ENCODE measurements around the gene MATN4.

Gene MATN4

DNA sequence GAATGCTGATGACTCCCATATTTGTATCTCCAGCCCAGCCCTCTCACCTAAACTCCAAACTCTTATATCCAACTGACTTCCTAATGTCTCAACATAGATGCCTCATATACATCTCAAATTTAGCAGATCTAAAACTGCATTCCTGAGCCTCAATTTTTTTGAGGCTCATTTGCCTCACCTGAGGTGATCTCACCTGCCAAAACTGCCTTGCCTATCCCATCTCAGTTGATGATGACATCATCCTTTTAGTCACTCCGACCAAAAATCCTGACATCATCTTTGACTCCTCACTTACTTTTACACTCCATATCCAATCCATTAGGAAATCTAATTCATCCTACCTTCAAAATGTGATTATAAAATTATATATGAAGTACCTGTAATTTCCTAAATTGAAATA lies 28.1 kb downstream of the MATN4 start:
- Histone ChIP-seq H3K4me1 (ENCODE audit: control insufficient read depth, low read length) (peaks cover 13% of the 10 kb centered on the region), H3K4me2 (ENCODE audit: low read length) (no peak overlapping the region), H3K9me3 (ENCODE audit: control insufficient read depth, insufficient read depth, low read length) (no peaks in the 10 kb centered on the region), H3K79me2 (ENCODE audit: control insufficient read depth, low read length) (no peaks in the 10 kb centered on the region), H3K27ac (ENCODE audit: low read depth, low read length) (no peak overlapping the region), H3K36me3 (ENCODE audit: control insufficient read depth, low read length) (no peaks in the 10 kb centered on the region), H3K9me2 (replicated peaks; ENCODE audit: control insufficient read depth, low read length) (no peaks in the 10 kb centered on the region), H3F3A (ENCODE audit: control insufficient read depth, insufficient read depth) (no peaks in the 10 kb centered on the region), H4K20me1 (ENCODE audit: control insufficient read depth, insufficient read depth, low read depth, low read length) (no peaks in the 10 kb centered on the region), H3K27me3 (ENCODE audit: control insufficient read depth, low read length) (peaks cover 13% of the 10 kb centered on the region), H3K4me3 (ENCODE audit: low read length) (no peak overlapping the region)
- TF ChIP-seq, protein P1, sequence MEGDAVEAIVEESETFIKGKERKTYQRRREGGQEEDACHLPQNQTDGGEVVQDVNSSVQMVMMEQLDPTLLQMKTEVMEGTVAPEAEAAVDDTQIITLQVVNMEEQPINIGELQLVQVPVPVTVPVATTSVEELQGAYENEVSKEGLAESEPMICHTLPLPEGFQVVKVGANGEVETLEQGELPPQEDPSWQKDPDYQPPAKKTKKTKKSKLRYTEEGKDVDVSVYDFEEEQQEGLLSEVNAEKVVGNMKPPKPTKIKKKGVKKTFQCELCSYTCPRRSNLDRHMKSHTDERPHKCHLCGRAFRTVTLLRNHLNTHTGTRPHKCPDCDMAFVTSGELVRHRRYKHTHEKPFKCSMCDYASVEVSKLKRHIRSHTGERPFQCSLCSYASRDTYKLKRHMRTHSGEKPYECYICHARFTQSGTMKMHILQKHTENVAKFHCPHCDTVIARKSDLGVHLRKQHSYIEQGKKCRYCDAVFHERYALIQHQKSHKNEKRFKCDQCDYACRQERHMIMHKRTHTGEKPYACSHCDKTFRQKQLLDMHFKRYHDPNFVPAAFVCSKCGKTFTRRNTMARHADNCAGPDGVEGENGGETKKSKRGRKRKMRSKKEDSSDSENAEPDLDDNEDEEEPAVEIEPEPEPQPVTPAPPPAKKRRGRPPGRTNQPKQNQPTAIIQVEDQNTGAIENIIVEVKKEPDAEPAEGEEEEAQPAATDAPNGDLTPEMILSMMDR (IDR thresholded peaks at IDR 0.05; ENCODE audit: low read depth, low read length, poor library complexity, severe bottlenecking): no peak
- no peak for TF ChIP-seq EZH2phosphoT487 (IDR thresholded peaks at IDR 0.05; ENCODE audit: borderline replicate concordance, low read length)

- Histone ChIP-seq H3K79me2 (ENCODE audit: control insufficient read depth, low read length) (no peaks in the 10 kb centered on the region), H3K4me3 (ENCODE audit: low read length) (no peak overlapping the region), H3K27me3 (ENCODE audit: control insufficient read depth, low read length) (peaks cover 22% of the 10 kb centered on the region), H4K20me1 (ENCODE audit: control insufficient read depth, insufficient read depth, low read depth, low read length) (no peaks in the 10 kb centered on the region), H3K9me2 (replicated peaks; ENCODE audit: control insufficient read depth, low read length) (no peaks in the 10 kb centered on the region), H3F3A (ENCODE audit: control insufficient read depth, insufficient read depth) (no peaks in the 10 kb centered on the region), H3K4me1 (ENCODE audit: control insufficient read depth, low read length) (no peaks in the 10 kb centered on the region), H3K27ac (ENCODE audit: low read depth, low read length) (no peak overlapping the region), H3K36me3 (ENCODE audit: control insufficient read depth, low read length) (no peaks in the 10 kb centered on the region), H3K9me3 (ENCODE audit: control insufficient read depth, insufficient read depth, low read length) (no peaks in the 10 kb centered on the region), H3K4me2 (ENCODE audit: low read length) (no peak overlapping the region)
- no peak for TF ChIP-seq EZH2phosphoT487 (IDR thresholded peaks at IDR 0.05; ENCODE audit: borderline replicate concordance, low read length)
- TF ChIP-seq, protein P1 (IDR thresholded peaks at IDR 0.05; ENCODE audit: low read depth, low read length, poor library complexity, severe bottlenecking): no peak
These were observed 32.8 kb downstream of the MATN4 start for GRCh38 chr20:45275338-45275737.

DNA sequence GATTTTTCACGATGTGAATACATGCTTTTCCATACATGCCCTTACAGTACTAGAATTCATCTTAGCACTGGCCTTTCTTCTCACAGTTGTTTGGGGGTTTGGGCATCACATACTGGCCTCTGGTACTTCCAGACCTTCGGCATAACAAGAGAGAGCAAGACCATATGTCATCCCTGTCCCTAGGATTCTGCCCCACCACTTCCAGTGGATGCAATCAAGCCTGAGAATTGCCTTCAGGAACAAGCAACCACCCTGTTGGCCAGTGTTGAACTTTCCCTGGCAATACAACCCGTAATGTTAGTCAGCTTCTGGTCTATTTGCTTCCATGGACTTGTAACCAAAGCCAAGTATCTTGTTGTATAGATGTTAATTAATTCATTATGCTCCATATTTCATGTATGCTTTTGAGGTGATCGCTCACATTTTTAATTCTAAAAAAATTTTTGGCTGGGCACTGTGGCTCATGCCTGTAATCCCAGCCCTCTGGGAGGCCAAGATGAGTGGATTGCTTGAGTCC lies 38.3 kb downstream of the MATN4 start:
- TF ChIP-seq, protein P1 (IDR thresholded peaks at IDR 0.05; ENCODE audit: low read depth, low read length, poor library complexity, severe bottlenecking): no peak
- TF ChIP-seq EZH2phosphoT487 (IDR thresholded peaks at IDR 0.05; ENCODE audit: borderline replicate concordance, low read length): no peak
- H3K27me3 ChIP-seq (ENCODE audit: control insufficient read depth, low read length): peaks cover 36% of the 10 kb centered on the region
- no peaks in the 10 kb centered on the region for H3K4me1 ChIP-seq (ENCODE audit: control insufficient read depth, low read length)

More for the DNA sequence above, 38.3 kb downstream of the MATN4 start:
- Histone ChIP-seq H3K4me3 (ENCODE audit: low read length) (no peak overlapping the region), H3K9me2 (replicated peaks; ENCODE audit: control insufficient read depth, low read length) (no peaks in the 10 kb centered on the region), H3F3A (ENCODE audit: control insufficient read depth, insufficient read depth) (no peaks in the 10 kb centered on the region), H3K9me3 (ENCODE audit: control insufficient read depth, insufficient read depth, low read length) (no peaks in the 10 kb centered on the region), H4K20me1 (ENCODE audit: control insufficient read depth, insufficient read depth, low read depth, low read length) (no peaks in the 10 kb centered on the region), H3K36me3 (ENCODE audit: control insufficient read depth, low read length) (no peaks in the 10 kb centered on the region), H3K4me2 (ENCODE audit: low read length) (no peak overlapping the region), H3K79me2 (ENCODE audit: control insufficient read depth, low read length) (no peaks in the 10 kb centered on the region), H3K27ac (ENCODE audit: low read depth, low read length) (no peak overlapping the region)
